D341Med (cell line): ENCODE measurements around the gene GOLT1A.
A peak's percentile ranks its signal among the peaks of the same experiment; 100 is the strongest.

Experiments
- DNase-seq: peaks from one replicate; pipeline ENCODE4 v3.0.0; 2012; ENCODE audit warnings: low spot score

The GOLT1A gene

DNA sequence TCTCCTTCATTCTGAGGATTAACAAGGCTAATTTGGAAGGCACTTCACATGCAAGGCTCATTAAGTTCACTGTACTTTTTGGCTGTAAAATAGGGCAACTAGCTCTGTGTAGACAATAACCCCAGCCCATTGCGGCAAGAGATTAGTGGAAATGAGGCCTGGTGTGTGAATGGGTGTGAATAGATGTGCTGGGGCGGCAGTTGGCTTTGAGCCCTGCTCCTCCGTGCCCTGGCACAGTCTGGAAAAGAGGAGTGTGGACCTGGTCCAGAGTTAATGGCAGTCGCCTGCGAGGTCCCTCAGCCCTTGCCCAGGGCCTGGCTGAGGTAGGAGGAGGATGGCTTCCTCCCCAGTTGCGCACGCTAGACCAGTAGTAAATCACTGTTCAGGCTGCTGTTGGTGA, 22.3 kb downstream of the GOLT1A start:
- DNase-seq = no peak

DNA sequence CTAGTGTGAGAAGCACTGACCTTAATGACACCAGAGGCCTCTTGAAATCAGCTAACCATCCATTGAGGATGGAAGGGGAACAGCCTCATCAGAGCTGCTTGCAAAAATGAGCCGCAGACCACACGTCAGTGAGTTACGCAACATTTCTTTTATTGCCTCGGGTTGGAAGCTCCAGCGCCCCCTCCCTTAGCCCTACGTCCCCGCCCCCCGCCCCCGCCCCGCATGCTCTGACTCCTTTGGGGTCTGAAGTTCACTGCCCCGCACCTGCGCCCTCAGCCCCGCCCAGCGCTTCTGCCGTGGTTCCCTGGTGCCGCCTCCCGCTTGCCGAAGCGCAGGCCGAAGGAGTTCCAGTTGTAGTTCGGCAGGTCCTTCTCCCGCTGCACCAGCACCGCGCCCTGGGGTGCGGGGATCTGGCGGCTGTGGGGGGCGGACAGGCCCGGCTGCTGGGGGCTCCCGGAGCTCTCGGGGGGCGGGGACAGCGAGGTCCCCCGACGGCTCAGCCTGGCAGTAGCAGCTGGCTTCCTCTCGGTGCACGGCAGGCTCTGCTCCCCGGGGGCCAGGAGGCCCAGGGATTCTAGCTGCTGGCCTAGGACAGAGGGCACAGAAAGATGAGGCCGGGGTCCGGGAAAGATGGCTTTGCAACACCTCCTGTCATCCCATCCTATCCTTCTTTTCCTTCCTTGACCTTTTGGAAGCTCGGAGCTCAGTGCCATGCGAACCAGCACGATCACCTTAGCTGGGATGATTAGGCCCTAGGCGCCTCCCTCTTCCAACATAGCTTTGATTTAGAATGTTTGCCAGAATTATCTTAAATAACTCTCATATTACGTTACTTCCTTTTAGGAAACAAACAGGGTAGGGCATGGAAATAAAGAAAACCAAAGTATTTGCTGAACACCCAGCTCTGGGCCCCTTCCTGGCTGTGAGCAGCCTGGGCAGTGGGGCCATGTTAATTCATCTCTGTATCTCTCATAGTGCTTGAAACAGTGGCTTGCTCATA, 23.3 kb downstream of the GOLT1A start:
- peak; percentile 83 for DNase-seq

DNA sequence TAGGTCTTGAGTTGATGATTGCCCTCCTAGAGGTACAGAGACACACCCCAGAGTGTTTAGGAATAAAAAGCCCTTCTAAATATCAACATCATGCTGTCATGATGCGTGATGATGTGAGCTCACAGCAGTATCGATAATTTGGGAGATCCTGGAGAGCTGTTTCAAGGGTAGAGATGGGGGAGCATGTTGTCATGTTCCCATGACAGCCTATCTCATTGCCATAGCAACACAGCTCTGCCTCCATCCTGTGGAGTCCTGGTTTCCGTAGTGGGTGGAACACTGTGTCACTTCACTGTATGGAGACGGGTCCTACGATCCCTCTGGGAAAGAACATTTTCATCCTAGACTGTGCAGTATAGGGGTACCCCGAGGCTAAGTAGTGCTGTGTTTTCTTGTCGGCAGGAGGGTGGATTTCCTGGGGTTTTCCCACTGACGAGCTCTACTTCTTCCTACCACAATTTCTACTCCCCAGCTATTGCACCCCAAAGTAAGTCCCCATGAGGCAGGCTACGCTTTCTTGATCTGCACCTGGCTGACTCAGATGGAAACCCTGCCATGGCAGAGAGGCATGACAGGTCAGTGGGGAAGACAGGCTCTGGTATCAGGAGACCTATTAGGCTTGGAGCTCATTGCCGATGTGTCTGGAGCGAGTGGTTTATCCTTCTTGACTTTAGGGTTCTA, 24.7 kb downstream of the GOLT1A start:
- no peak for DNase-seq

DNA sequence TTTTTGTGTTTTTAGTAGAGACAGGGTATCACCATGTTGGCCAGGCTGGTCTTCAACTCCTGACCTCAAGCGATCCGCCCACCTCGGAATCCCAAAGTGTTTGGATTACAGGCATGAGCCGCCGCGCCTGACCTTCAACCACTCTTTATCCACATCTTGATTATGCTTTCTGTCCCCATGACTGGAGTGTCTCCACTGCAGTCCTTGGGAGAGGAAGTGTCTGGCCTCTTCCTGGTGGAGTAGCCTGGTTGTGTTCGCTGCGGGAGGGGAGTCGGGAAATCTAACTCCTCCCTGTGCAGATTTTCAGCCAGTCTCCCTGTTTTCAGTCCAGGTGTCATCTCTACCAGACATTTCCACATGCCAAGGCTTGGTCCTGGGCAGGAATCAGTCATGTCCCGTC, 27.2 kb downstream of the GOLT1A start:
- no peak for DNase-seq

DNA sequence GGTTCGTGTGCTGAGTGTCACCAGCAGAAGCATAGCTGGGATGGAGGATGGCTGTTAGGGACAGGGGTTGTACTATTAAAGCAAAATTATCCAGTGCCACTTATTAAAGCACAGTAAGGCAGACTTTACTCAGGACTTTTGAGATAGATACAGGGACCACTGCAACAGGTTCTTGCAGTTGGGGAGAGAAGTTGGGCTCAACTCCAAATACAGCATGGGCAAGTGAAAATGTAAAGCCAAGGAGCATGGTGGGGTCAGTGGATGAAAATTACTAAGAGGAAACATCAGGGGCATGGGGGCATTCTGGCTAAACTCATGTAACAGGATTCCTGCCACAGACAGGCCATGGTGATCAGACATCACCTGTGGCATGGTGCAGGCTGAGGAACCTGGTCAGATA, 32.7 kb downstream of the GOLT1A start:
- DNase-seq = no peak

DNA sequence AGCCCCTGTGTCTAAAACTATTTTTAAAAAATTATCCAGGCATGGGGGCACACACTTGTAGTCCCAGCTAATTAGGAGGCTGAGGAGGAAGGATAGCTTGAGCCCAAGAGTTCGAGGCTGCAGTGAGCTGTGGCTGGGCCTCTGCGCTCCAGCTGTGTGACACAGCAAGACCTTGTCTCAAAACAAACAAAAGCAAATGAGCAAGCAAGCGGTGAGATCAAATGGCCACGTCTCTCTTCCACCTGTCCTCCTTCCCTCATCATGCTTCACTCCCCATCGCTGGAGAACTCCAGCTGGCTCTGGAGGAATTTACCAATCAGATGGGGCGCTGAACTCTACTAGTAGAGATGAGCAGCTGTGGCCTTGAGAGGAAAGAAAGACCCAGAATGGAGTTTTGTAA, 33.7 kb downstream of the GOLT1A start:
- DNase-seq = no peak

DNA sequence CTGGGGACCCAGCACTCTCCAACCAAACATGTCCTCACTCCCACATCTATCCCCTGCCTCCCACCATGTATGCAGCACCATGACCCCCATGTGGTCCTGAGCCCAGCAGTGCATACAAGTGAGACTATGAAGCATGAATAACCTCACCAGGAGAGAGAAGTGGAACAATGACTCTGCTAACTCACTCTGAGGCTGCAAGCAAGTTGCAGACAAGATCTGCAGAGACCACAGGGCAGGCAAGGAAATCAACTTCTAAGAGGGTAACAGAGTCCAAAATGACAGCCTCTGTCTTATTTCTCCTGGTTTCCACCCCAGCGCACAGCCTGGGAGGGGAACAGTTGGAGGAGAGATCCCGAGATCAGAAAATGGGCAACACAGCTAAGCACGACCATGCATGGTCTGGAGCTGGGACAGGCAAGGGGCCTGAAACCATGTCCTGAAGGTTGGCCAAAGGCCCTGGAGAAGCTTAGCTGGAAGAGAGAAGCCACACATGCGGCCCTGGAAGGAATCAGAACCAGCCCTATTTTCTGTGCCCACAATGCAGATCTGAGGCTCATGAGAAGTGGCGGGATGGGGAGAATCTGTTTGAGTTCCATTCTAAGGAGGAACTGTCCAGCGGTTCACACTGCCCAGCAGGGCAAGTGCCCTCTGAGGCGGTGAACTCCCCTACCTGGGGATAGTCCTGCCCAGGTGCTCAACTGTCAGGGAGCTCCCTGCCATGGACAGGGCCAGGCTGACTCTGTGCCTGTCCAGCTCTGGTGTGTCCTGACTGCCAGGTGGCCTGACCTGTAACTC, 35.1 kb downstream of the GOLT1A start:
- no peak for DNase-seq

DNA sequence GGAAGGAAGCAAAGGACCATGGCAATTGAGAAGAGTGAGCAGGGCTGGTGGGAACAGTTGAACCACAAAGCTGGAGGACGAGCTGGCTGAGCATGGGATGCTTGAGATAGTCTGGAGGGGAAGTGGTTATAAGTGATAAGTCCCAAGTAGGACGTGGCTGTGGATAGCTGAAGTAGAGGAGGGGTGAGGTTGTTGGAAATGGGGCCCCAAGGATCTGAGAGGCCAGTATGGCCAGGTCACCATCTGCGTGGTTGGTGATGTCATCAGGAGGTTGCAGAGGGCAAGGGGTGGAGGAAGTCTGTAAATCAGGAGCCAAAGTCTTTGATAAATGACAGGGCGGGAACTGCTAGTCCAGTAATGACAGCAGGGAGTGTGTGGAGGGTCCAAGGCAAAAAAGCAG, 36.7 kb downstream of the GOLT1A start:
- no peak for DNase-seq

DNA sequence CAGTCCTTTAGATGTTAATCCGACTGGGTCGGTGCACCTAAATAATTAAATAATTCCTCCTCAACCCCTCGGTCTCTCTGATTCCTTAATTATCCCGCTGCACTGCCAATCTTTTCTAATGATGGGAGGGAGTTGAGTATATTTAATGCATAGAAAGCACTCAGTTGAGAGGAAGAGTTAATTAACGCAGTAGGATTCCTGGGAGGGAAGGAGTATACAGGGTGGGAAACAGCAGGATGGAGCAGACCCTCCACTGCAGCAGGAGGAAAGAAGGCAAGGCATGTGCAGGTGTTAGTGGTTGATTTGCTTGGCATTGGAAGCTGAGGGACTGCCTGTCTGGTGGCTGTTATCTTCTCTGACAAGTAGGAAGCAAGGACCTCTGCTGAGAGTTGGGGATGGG, 37.7 kb downstream of the GOLT1A start:
- DNase-seq = no peak

DNA sequence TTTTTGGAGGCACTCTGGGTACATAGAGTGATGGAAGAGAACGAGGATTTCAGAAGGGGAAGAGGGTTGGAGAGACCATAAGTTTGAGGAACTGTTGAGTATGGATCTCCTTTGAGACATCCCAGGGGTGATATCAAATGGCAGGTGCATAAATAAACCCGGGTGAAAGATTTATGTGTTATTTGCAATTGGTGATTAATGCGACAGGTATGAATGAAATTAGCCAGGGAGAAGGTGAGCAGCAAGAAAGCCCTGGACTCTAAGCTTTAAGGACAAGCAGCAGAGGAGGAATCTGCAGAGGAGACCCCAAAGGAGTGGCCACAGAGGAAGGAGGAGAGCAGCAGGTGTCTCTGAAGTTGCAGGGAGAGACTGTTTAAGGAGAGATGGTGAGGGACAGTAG, 38.8 kb downstream of the GOLT1A start:
- no peak for DNase-seq

DNA sequence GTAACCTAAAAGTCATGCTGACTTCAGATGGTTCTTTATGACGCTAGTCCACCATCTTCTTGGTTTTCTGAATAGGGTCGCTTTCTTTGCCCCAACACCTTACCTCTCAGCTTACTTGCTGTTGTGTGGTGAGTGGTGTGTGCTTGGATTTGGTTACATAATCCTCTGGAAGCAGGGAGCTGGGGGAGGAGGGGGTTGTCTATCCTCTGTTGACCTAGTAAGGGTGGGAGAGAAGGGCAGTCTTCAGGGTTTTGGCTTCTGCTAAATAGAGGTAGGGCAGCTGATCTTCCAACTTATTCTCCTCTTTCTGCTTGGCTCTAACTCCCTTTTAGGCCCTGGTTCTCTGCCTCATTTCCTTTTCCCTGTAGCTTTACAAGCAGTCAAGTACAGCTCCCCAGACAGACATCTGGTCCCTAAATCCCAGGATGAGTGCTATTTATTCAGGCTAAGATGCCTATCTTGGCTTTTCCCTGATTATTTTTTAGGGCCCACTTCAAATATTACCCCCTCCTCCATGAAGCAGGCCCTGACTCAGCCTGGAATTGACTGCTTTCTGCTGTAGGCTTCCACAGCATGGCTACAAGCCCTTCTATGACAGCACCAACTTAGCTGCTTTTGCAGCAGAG, 41.3 kb downstream of the GOLT1A start:
- DNase-seq = peak; percentile 56

DNA sequence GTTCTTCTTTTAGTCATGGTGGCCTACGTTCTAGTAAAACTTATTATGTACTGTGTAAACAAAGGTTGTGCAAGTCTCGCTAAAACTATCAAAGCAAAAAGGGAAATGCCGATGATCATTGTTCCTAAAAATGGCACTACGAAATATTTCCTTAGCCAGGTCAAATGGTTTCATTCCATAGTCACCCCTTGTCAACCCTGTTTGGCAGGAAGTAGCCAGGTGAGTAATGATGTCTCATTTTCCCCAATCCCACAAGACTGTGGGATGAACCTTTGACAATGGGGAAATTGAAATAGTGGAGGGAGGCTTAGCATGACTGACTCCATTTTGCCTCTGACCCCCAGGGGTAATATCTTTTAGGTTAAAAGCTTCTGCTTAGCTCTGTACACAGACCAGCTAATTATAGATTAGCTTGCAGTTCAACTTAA, 42.0 kb downstream of the GOLT1A start:
- DNase-seq = no peak

DNA sequence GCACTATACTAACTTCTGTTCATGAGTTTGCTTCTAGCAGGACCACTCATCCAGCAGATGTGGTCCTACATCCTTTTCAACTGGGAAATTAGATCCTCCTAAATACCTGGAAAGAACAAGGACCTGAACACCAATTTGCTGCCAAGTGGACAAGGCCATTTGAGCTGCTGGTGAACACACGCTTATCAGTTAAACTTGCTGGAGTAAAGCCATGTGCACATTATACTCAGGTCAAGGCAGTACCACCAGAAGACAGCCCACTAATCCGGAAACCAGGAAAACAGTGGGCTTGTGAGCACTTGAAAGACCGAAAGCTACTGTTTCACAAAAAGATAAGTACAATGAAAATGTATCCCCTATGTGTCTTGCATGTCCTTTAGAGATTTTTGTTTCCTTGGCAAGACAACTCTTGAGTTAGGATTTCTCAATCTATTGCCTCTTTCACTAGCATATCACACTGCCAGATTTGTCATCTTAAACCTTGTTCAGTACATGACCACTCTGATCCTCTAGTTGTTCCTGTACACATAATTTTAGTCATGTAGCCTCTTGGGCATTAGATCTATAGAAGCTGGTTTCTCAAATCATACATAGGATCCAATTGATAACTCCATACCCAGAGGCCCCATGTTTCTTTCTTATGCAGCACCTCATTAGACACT, 43.2 kb downstream of the GOLT1A start:
- DNase-seq = no peak

DNA sequence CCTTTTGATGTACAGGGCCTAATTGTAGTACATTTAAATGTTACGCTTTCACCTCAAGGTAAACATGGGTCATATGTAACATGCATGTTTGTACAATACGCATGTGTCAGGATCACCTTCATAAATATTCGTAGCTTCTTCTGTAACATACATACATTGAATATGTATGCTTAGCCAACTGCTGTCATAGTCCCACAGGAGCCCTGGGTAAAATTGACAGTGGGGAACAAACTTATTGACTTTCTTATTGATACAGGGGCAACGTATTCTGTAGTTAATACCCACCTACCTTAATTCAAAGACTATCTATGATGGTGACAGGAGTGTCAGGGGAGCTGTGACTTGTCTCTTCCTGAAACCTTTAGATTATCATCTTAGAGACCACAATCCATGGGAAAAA, 43.9 kb downstream of the GOLT1A start:
- DNase-seq = no peak

DNA sequence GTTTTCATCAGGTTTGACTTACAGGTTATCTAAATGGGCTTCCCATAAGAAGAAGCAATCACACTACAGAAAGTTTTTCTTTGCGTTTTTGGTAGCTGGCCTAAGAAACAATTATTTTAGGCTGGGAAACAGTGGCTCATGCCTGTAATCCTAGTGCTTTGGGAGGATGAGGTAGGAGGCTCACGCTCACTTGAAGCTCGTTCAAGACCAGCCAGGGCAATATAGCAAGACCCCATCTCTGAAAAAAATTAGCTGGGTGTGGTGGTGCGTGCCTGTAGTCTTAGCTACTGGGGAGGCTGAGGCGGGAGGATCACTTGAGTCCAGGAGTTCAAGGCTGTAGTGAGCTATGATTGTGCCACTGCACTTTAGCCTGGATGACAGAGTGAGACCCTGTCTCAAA, 46.1 kb downstream of the GOLT1A start:
- no peak for DNase-seq

DNA sequence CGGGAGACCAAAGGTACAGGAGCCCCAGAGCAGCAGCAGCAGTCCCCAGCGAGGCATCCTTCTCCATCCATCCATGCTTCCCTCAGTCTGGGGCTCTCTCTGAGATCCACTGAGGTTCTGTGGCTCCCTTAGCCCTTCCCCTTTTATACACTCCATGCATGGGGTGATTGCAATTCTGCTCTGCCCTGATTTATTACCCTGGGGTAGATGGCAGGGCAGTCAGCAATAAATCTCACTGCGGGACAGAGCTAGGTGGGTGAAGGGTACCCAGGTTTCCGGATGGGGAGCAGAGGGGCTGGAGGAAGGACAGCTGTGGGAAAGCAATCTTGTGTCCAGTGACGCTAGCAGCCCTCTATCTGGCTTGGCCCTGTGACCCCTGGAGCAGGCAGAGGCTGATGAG, 47.6 kb downstream of the GOLT1A start, which contains the start of gene REN:
Gene REN (minus strand): TSS at position 119 of the 400 bp plus-strand sequence. CDS start 44 bp downstream, at position 75.
- DNase-seq = no peak

DNA sequence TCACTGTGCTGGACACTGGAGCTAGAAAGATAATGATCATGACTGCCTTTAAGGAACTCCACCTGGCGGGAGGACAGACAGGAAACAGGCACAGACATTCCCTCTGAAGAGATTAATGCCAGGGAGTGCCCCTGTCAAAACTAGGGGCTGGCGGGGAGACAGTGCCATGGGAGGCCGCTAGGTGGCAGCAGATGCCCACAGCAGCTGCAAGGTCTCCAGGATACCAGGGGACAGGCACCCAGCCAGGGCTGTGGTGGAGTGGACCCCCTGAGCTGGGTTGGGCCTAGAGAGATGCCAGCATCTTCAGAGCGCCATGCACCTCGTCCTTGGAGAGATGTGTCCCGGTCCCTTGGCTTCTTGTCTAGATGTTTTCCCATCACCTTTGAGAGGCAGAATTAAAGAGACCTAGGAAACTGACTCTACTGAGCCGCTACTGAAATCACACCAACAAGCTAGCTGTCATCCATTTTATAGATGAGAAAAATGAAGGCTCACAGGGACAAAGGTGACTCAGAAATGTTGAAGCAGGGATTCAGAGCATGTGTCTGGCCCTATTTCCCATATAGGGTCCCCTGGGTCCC, 51.2 kb downstream of the GOLT1A start:
- DNase-seq = peak; percentile 95

DNA sequence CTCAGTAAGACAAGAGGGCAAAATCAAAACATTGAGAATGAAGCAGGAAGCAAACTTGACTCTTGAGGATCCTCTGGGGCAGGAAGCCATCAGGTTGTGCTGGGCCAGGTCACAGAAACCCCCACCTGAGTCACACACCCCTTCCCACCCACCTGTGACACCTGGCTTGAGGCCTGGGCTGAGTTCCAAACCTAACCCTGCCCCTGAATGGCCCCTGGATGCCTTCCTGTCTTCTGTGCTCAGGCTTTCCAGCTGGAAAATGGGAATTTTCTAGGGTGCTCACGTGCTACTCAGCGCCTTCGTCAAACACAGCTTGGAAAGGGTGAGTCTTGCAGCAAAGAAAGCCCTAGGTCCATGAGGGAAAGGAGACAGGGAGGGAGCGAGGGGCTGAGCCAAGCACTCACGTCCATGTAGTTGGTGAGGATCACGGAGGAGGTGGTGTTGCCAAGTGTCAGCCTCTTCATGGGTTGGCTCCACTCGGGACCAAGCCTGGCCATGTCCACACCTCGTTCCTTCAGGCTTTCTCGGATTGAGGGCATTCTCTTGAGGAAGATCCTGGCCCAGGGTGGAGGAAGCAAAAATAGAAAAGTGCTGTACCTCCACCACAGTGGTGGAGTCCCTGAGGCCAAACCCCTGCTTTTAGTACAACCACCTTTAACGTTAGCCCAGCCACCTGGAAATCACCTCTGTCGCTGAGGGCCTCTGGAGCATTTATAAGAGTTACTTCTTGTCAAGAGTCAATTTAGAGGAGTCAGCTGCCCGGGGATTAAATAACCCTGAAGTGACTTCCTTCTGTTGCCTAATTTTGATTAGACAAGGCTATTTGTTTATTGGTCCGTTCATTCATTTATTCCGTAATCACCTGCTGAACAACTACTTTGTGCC, 51.9 kb downstream of the GOLT1A start:
- DNase-seq = no peak

DNA sequence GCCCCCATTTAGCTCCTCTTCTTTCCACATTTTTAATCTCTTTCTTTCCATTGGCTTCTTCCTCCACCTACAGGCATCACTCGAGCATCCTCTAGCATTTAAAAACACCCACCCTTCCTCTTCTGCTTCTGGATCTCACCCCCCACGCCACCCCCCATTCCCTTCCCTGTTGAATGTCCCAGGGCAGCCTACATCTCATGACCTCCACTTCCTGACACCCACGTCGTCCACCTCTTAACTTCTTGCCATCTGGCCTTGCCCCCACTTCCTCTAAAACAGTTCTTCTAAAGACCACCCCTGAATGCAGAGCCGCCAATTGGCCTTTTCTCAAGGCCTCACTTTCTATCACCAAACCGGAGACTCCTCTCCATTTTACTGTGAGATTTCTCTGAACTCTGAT, 55.8 kb downstream of the GOLT1A start:
- no peak for DNase-seq

DNA sequence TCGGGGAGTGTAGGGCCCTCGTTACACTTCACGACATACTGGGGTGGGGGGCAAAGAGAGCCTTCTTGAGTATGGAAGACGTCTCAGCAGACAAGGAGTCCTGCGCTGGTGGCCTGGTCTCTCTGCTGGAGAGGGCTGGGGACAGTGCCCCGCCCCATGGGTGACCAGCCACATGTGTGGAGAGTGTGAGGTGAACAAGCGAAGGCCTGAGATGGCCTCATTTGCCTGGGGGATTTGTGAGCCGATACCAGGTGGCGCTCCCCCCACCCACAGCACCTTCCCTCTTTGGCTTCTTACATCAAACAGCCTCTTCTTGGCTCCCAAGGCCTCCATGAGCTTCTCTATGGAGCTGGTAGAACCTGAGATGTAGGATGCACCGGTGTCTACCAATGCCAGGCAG, 57.9 kb downstream of the GOLT1A start:
- DNase-seq = no peak
